ENCODE measurements around the gene GLYATL3.

Gene GLYATL3

GRCh38 chr6:49565261-49565660 is 65.5 kb downstream of the GLYATL3 start:
- no peaks in the 10 kb centered on the region for H3K9me3 Mint-ChIP-seq
- no peaks in the 10 kb centered on the region for H3K4me1 Mint-ChIP-seq
- ATAC-seq (replicated peaks), result no peak
- DNase-seq, result no peak
- no peaks in the 10 kb centered on the region for H3K36me3 Mint-ChIP-seq
- peaks cover 5 to 6% of the 10 kb centered on the region in 2 donors for H3K27me3 Mint-ChIP-seq
- H3K4me3 Mint-ChIP-seq, result no peak overlapping the region
- H3K27ac Mint-ChIP-seq, result no peak overlapping the region

- H3K36me3 Mint-ChIP-seq, result no peaks in the 10 kb centered on the region
Observed at GRCh38 chr6:49565855-49566254, 66.1 kb downstream of the GLYATL3 start.

GRCh38 chr6:49570474-49571079 is 70.9 kb downstream of the GLYATL3 start:
- ATAC-seq (replicated peaks) (no peak), DNase-seq (no peak)
- Mint-ChIP-seq H3K36me3 (no peaks in the 10 kb centered on the region), H3K9me3 (no peaks in the 10 kb centered on the region), H3K4me1 (no peaks in the 10 kb centered on the region), H3K4me3 (no peak overlapping the region), H3K27me3 (peaks cover 2 to 3% of the 10 kb centered on the region in 2 donors), H3K27ac (no peak overlapping the region)

More at GRCh38 chr6:49565855-49566254, 66.1 kb downstream of the GLYATL3 start:
- ATAC-seq (replicated peaks), result no peak
- H3K4me3 Mint-ChIP-seq, result no peak overlapping the region
- no peak overlapping the region for H3K27ac Mint-ChIP-seq
- peaks cover 5 to 6% of the 10 kb centered on the region in 2 donors for H3K27me3 Mint-ChIP-seq
- H3K4me1 Mint-ChIP-seq, result no peaks in the 10 kb centered on the region
- DNase-seq, result no peak
- no peaks in the 10 kb centered on the region for H3K9me3 Mint-ChIP-seq

DNA sequence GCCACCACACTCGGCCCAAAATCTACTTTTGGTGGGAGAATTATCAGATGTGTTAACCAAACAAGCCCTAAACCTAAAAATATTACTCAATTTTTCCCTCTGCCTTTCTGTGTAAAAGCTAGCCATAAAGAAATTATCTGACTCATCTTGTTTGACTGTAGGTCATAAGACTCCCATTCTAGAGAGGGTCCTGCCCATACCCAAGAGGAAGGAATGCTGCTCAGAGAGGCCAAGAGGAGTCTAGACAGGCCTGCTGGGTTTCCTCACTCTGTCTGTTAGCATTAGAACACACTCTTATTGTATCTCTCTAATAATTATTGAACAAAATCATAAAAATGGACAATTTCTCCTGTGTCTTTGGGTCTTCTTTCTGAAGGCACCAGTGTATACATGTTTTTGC is 76.9 kb downstream of the GLYATL3 start:
- ATAC-seq (replicated peaks) (no peak), DNase-seq (no peak)
- no peaks in the 10 kb centered on the region for H3K4me1 Mint-ChIP-seq
- H3K27me3 Mint-ChIP-seq, result no peaks in the 10 kb centered on the region
- peaks cover 2 to 4% of the 10 kb centered on the region in 2 donors for H3K9me3 Mint-ChIP-seq
- no peak overlapping the region for H3K27ac Mint-ChIP-seq
- H3K4me3 Mint-ChIP-seq, result no peak overlapping the region
- no peaks in the 10 kb centered on the region for H3K36me3 Mint-ChIP-seq
